ENCODE results near the gene SLC35G4.

Gene SLC35G4

GRCh38 chr18:11570769-11571412 is 38.5 kb upstream of the SLC35G4 start:
- Histone ChIP-seq H3K18ac (ENCODE audit: low read length) (no peak overlapping the region), H2BK15ac (replicated peaks; ENCODE audit: low read depth) (no peak overlapping the region), H3K4ac (ENCODE audit: low read depth, low read length) (no peak overlapping the region), H3K56ac (ENCODE audit: low read length) (no peak overlapping the region), H3K79me1 (ENCODE audit: low read length) (no peaks in the 10 kb centered on the region), H3K4me3 (ENCODE audit: low read length) (no peak overlapping the region), H3K4me1 (ENCODE audit: control insufficient read depth, low read depth, low read length) (no peaks in the 10 kb centered on the region), H3K27me3 (ENCODE audit: insufficient read depth, low read length, poor library complexity) (no peaks in the 10 kb centered on the region), H3K27ac (ENCODE audit: low read depth, low read length) (no peak overlapping the region), H4K5ac (ENCODE audit: low read length) (no peak overlapping the region), H3K23ac (ENCODE audit: low read length) (no peak overlapping the region), H3K4me2 (ENCODE audit: low read length) (no peak overlapping the region), H2AK5ac (ENCODE audit: low read length) (no peak overlapping the region), H2BK5ac (ENCODE audit: low read length) (no peak overlapping the region), H4K8ac (ENCODE audit: low read depth, low read length) (no peak overlapping the region), H3K36me3 (ENCODE audit: control insufficient read depth, insufficient read depth, low read length) (no peaks in the 10 kb centered on the region), H2BK120ac (ENCODE audit: low read depth, low read length) (no peak overlapping the region), H3K9ac (ENCODE audit: low read length) (no peak overlapping the region), H3K79me2 (ENCODE audit: control insufficient read depth, insufficient read depth, low read length) (no peaks in the 10 kb centered on the region)
- WGBS (ENCODE audit: extremely low coverage, insufficient coverage, low lambda C conversion rate), result no CpG with 5 or more reads among the region's 14 CpGs
- DNase-seq, result no peak

- Histone ChIP-seq H4K5ac (ENCODE audit: low read length) (no peak overlapping the region), H3K79me1 (ENCODE audit: low read length) (no peaks in the 10 kb centered on the region), H2AK5ac (ENCODE audit: low read length) (no peak overlapping the region), H3K36me3 (ENCODE audit: control insufficient read depth, insufficient read depth, low read length) (no peaks in the 10 kb centered on the region), H3K4me3 (ENCODE audit: low read length) (no peak overlapping the region), H3K27ac (ENCODE audit: low read depth, low read length) (no peak overlapping the region), H2BK15ac (replicated peaks; ENCODE audit: low read depth) (no peak overlapping the region), H3K23ac (ENCODE audit: low read length) (no peak overlapping the region), H3K4ac (ENCODE audit: low read depth, low read length) (no peak overlapping the region), H3K18ac (ENCODE audit: low read length) (no peak overlapping the region), H2BK5ac (ENCODE audit: low read length) (no peak overlapping the region), H3K4me1 (ENCODE audit: control insufficient read depth, low read depth, low read length) (no peaks in the 10 kb centered on the region), H3K4me2 (ENCODE audit: low read length) (no peak overlapping the region), H3K56ac (ENCODE audit: low read length) (no peak overlapping the region), H3K9ac (ENCODE audit: low read length) (no peak overlapping the region), H2BK120ac (ENCODE audit: low read depth, low read length) (no peak overlapping the region), H4K8ac (ENCODE audit: low read depth, low read length) (no peak overlapping the region), H3K27me3 (ENCODE audit: insufficient read depth, low read length, poor library complexity) (no peaks in the 10 kb centered on the region), H3K79me2 (ENCODE audit: control insufficient read depth, insufficient read depth, low read length) (no peaks in the 10 kb centered on the region)
- DNase-seq, result no peak
- no CpG with 5 or more reads among the region's 9 CpGs for WGBS (ENCODE audit: extremely low coverage, insufficient coverage, low lambda C conversion rate)
These were observed 37.2 kb upstream of the SLC35G4 start for GRCh38 chr18:11572201-11572600.

DNA sequence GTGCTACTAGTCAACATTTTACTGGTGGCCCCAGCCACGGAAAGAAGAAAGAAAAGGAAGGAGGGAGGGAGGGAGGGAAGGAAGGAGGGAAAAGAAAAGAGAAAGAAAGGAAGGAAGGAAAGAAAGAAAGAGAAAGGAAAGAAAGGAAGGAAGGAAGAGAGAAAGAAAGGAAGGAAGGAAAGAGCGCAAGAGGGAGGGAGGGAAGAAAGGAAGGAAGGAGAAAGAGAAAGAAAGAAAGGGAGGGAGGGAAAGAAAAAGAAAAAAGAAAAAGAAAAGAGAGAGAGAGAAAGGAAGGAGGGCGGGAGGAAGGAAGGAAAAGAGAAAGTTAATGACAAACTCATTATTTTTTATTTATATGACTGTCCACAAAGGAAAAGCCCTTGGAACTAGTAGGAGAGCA is 34.9 kb upstream of the SLC35G4 start:
- Histone ChIP-seq H3K4me1 (ENCODE audit: control insufficient read depth, low read depth, low read length) (no peaks in the 10 kb centered on the region), H2BK120ac (ENCODE audit: low read depth, low read length) (no peak overlapping the region), H3K18ac (ENCODE audit: low read length) (no peak overlapping the region), H3K27me3 (ENCODE audit: insufficient read depth, low read length, poor library complexity) (no peaks in the 10 kb centered on the region), H3K4ac (ENCODE audit: low read depth, low read length) (no peak overlapping the region), H2BK15ac (replicated peaks; ENCODE audit: low read depth) (no peak overlapping the region), H3K79me1 (ENCODE audit: low read length) (no peaks in the 10 kb centered on the region), H3K9ac (ENCODE audit: low read length) (no peak overlapping the region), H3K4me2 (ENCODE audit: low read length) (no peak overlapping the region), H3K56ac (ENCODE audit: low read length) (no peak overlapping the region), H4K5ac (ENCODE audit: low read length) (no peak overlapping the region), H3K27ac (ENCODE audit: low read depth, low read length) (no peak overlapping the region), H4K8ac (ENCODE audit: low read depth, low read length) (no peak overlapping the region), H3K23ac (ENCODE audit: low read length) (no peak overlapping the region), H3K79me2 (ENCODE audit: control insufficient read depth, insufficient read depth, low read length) (no peaks in the 10 kb centered on the region), H2BK5ac (ENCODE audit: low read length) (no peak overlapping the region), H2AK5ac (ENCODE audit: low read length) (no peak overlapping the region), H3K4me3 (ENCODE audit: low read length) (no peak overlapping the region), H3K36me3 (ENCODE audit: control insufficient read depth, insufficient read depth, low read length) (no peaks in the 10 kb centered on the region)
- no CpG with 5 or more reads among the region's 3 CpGs for whole genome bisulfite sequencing (ENCODE audit: extremely low coverage, insufficient coverage, low lambda C conversion rate)
- DNase-seq, result no peak

DNA sequence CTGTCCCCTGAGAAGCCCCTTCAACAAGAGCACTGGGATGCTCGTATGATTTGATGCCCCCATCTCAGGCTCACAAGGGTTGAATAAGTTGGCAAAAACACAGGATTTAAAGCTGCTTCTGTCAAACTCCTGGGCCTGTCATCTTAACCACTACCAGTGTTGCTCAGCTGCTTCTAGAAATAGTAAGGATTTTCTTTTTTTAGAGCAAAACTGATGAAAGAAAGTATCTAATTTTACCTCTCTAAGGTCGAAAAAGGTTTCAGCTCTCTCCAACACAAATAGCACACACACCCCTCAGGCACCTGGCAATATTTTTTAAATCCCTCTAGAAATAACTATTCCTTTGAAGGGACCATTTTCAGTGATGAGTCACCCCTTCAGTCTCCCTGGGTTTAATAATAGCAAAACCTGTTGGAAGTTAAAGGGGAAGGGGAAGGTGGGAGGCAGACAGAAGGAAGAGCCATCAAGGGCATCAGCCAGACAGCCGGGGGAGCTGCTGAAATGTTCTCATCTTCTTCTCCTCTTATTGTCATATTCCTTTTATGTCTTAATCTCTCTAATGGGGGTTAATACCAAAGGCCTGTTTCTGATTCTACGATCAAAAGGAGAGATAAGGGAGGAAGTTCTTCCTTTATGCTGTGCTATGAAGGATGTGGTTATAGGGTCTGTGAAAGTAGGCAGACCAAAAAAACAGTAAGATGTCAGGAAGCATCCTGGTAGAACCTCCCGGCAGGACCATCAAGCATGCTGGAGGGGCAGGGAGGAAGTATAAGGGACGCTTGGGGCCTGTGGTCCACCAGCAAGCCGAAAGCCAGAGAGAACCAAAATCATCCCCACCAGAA is 31.9 kb upstream of the SLC35G4 start:
- no peak overlapping the region for H3K56ac ChIP-seq (ENCODE audit: low read length)
- no peak overlapping the region for H3K27ac ChIP-seq (ENCODE audit: low read depth, low read length)
- no CpG with 5 or more reads among the region's 7 CpGs for WGBS (ENCODE audit: extremely low coverage, insufficient coverage, low lambda C conversion rate)
- no peak for DNase-seq
- no peaks in the 10 kb centered on the region for H3K36me3 ChIP-seq (ENCODE audit: control insufficient read depth, insufficient read depth, low read length)
- no peak overlapping the region for H4K8ac ChIP-seq (ENCODE audit: low read depth, low read length)
- no peak overlapping the region for H2AK5ac ChIP-seq (ENCODE audit: low read length)
- no peak overlapping the region for H2BK5ac ChIP-seq (ENCODE audit: low read length)
- no peak overlapping the region for H3K4me2 ChIP-seq (ENCODE audit: low read length)
- no peaks in the 10 kb centered on the region for H3K79me1 ChIP-seq (ENCODE audit: low read length)
- H4K5ac ChIP-seq (ENCODE audit: low read length), result no peak overlapping the region
- no peak overlapping the region for H3K4ac ChIP-seq (ENCODE audit: low read depth, low read length)
- H3K9ac ChIP-seq (ENCODE audit: low read length), result no peak overlapping the region
- no peak overlapping the region for H3K18ac ChIP-seq (ENCODE audit: low read length)
- H3K4me1 ChIP-seq (ENCODE audit: control insufficient read depth, low read depth, low read length), result no peaks in the 10 kb centered on the region
- H2BK120ac ChIP-seq (ENCODE audit: low read depth, low read length), result no peak overlapping the region
- no peak overlapping the region for H3K23ac ChIP-seq (ENCODE audit: low read length)
- H3K4me3 ChIP-seq (ENCODE audit: low read length), result no peak overlapping the region
- no peak overlapping the region for H2BK15ac ChIP-seq (replicated peaks; ENCODE audit: low read depth)
- H3K27me3 ChIP-seq (ENCODE audit: insufficient read depth, low read length, poor library complexity), result no peaks in the 10 kb centered on the region
- no peaks in the 10 kb centered on the region for H3K79me2 ChIP-seq (ENCODE audit: control insufficient read depth, insufficient read depth, low read length)

DNA sequence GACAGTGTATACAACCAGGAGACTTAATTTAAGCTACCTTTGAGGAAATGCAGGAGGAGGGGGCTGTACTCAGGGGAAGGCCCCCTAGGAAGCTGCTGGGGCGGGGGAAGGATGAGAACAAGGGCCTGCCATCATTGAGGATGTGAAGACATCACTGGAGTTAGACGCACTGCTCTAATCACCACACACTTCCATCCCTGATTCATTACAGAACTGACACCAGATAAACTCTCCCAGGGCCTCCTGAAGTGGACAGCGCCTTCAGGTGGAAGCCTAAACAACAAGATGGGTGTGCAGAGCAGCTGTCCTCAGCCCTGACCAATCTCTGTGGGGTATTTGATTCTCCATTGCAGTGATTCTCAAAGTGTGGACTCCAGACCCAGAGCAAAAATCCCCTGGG is 30.6 kb upstream of the SLC35G4 start:
- Histone ChIP-seq H3K4ac (ENCODE audit: low read depth, low read length) (no peak overlapping the region), H2BK15ac (replicated peaks; ENCODE audit: low read depth) (no peak overlapping the region), H2AK5ac (ENCODE audit: low read length) (no peak overlapping the region), H3K18ac (ENCODE audit: low read length) (no peak overlapping the region), H3K9ac (ENCODE audit: low read length) (no peak overlapping the region), H3K27ac (ENCODE audit: low read depth, low read length) (no peak overlapping the region), H3K4me1 (ENCODE audit: control insufficient read depth, low read depth, low read length) (no peaks in the 10 kb centered on the region), H4K5ac (ENCODE audit: low read length) (no peak overlapping the region), H3K79me1 (ENCODE audit: low read length) (no peaks in the 10 kb centered on the region), H3K4me3 (ENCODE audit: low read length) (no peak overlapping the region), H3K23ac (ENCODE audit: low read length) (no peak overlapping the region), H3K36me3 (ENCODE audit: control insufficient read depth, insufficient read depth, low read length) (no peaks in the 10 kb centered on the region), H2BK5ac (ENCODE audit: low read length) (no peak overlapping the region), H3K79me2 (ENCODE audit: control insufficient read depth, insufficient read depth, low read length) (no peaks in the 10 kb centered on the region), H3K27me3 (ENCODE audit: insufficient read depth, low read length, poor library complexity) (no peaks in the 10 kb centered on the region), H2BK120ac (ENCODE audit: low read depth, low read length) (no peak overlapping the region), H3K4me2 (ENCODE audit: low read length) (no peak overlapping the region), H4K8ac (ENCODE audit: low read depth, low read length) (no peak overlapping the region), H3K56ac (ENCODE audit: low read length) (no peak overlapping the region)
- DNase-seq, result no peak
- whole genome bisulfite sequencing (ENCODE audit: extremely low coverage, insufficient coverage, low lambda C conversion rate), result no CpG with 5 or more reads among the region's 3 CpGs
